Measurements from ENCODE around the gene ROBO1. TPM values are rescaled to one million over a fixed set of nuclear protein-coding genes. Genes with fewer than 3 reads are reported as not detected.

Gene ROBO1
- total RNA-seq, 1 donor from 2014 or later, result 182 TPM

DNA sequence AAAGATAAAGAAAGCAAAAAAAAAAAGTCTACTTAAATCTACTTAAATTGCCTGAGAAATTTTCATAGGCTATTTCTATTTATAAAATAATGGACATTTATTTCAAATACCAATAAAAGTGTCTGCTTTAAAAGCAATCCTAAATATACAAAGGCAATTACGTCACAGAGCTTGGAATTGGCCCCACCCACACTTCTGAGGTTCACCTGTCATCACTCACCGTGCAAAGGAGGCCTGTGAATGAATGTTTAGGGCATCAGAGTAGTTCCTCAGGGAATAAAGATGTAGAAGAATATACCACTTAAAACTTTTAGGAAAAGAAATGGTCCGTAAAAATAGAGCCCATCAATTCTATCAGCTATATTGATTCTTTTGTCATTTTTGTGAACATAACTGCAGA, 621.8 kb downstream of the ROBO1 start:
- no peak overlapping the region for H3K27ac Mint-ChIP-seq
- H3K9me3 Mint-ChIP-seq, result no peaks in the 10 kb centered on the region
- DNase-seq (ENCODE audit: extremely low spot score, unreplicated experiment), result no peak
- no peaks in the 10 kb centered on the region for H3K27me3 Mint-ChIP-seq
- H3K4me1 Mint-ChIP-seq (ENCODE audit: unreplicated experiment), result no peaks in the 10 kb centered on the region
- H3K36me3 Mint-ChIP-seq, result no peaks in the 10 kb centered on the region
- TF ChIP-seq, protein P1, sequence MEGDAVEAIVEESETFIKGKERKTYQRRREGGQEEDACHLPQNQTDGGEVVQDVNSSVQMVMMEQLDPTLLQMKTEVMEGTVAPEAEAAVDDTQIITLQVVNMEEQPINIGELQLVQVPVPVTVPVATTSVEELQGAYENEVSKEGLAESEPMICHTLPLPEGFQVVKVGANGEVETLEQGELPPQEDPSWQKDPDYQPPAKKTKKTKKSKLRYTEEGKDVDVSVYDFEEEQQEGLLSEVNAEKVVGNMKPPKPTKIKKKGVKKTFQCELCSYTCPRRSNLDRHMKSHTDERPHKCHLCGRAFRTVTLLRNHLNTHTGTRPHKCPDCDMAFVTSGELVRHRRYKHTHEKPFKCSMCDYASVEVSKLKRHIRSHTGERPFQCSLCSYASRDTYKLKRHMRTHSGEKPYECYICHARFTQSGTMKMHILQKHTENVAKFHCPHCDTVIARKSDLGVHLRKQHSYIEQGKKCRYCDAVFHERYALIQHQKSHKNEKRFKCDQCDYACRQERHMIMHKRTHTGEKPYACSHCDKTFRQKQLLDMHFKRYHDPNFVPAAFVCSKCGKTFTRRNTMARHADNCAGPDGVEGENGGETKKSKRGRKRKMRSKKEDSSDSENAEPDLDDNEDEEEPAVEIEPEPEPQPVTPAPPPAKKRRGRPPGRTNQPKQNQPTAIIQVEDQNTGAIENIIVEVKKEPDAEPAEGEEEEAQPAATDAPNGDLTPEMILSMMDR (conservative IDR thresholded peaks at IDR 0.05), result no peak
- no peak overlapping the region for H3K4me3 Mint-ChIP-seq

DNA sequence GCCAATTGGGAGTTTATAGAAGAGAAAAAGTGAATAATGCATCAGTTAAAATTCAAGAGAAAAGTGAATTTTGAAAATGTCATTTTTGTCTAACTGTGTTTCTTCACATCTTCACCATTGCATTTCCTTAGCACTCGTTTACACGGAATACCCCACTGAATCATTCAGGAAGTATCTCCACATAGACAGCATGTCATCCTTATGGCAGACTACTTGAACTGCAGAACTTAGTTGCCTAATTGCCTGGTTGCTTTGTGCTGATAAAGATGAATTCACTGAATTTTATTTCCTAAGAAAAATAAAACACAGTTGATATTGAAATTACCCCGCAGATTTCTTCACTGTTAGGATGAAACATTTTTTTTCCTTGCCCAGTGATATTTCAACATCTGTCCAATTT, 627.1 kb downstream of the ROBO1 start:
- H3K27me3 Mint-ChIP-seq, result no peaks in the 10 kb centered on the region
- H3K27ac Mint-ChIP-seq, result no peak overlapping the region
- no peaks in the 10 kb centered on the region for H3K36me3 Mint-ChIP-seq
- TF ChIP-seq, protein P1 (conservative IDR thresholded peaks at IDR 0.05), result no peak
- H3K4me3 Mint-ChIP-seq, result no peak overlapping the region
- DNase-seq (ENCODE audit: extremely low spot score, unreplicated experiment), result no peak
- H3K4me1 Mint-ChIP-seq (ENCODE audit: unreplicated experiment), result no peaks in the 10 kb centered on the region
- H3K9me3 Mint-ChIP-seq, result no peaks in the 10 kb centered on the region

DNA sequence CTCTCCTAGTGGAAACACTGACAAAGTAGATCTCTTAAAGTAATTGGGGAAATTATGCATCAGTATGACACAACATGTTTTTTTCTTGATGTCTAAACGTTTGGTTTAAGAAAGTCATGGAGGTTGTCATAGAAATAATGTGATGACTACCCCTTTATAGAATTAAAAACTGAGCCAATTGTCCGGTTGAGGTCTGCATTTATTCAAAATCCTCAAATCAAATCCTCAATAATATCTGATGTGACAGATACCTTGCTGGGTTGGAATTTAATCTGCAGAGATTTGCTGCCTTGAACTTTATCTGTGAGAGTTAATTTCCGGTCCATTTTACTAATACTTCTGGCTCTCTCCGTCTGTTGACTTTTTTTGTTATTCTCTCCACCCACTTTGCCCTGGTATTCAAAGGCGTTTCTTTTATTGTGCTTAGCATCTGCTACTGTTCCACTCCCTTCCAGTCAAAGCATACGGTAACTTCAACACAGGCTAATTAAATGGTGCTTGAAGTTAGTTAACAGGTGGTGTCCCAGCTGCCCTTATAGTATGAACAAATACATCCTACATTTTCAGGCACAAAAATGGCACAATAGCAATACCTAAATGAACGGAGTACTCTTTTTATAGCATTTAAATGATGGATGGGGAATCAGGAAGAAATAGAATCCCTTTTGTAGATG, 628.3 kb downstream of the ROBO1 start:
- Mint-ChIP-seq H3K9me3 (no peaks in the 10 kb centered on the region), H3K4me3 (no peak overlapping the region), H3K36me3 (no peaks in the 10 kb centered on the region), H3K27me3 (no peaks in the 10 kb centered on the region), H3K27ac (no peak overlapping the region), H3K4me1 (ENCODE audit: unreplicated experiment) (no peaks in the 10 kb centered on the region)
- TF ChIP-seq, protein P1 (conservative IDR thresholded peaks at IDR 0.05), result no peak
- no peak for DNase-seq (ENCODE audit: extremely low spot score, unreplicated experiment)

DNA sequence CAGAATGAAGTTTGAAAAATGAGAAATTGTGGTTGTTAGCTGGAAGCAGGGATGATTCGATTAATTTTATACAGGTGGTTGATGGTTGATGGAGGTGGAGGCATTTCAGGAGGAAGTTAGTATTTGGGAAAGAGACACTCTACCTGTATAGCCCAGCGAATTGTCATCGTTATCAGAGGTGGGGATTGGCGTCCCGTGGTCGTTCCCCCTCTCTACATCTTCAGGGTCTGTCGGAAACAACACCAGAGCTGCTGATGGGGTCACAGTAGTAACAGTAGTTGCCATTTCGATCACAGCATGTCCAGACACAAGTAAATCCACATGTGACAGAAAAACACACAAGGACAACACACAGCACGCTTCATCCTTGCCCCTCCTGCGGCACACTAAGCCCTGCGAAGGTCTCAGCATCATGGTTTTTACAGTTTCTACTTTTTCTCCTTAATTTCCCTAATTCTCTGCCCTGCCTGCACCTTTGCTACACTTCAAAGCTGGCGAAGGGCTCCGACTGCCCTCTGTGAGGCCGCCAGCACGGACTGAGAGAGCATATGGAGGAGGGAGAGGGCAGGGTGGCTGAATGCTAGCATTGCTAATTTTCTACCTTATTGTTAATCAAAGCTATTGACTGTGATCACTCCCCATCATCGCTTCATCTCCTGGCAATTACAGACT, 642.3 kb downstream of the ROBO1 start:
- Mint-ChIP-seq H3K27ac (no peak overlapping the region), H3K36me3 (no peaks in the 10 kb centered on the region), H3K27me3 (peaks cover 5% of the 10 kb centered on the region), H3K4me3 (no peak overlapping the region), H3K4me1 (ENCODE audit: unreplicated experiment) (peaks cover 8% of the 10 kb centered on the region), H3K9me3 (no peaks in the 10 kb centered on the region)
- TF ChIP-seq, protein P1 (conservative IDR thresholded peaks at IDR 0.05), result no peak
- DNase-seq (ENCODE audit: extremely low spot score, unreplicated experiment), result no peak

DNA sequence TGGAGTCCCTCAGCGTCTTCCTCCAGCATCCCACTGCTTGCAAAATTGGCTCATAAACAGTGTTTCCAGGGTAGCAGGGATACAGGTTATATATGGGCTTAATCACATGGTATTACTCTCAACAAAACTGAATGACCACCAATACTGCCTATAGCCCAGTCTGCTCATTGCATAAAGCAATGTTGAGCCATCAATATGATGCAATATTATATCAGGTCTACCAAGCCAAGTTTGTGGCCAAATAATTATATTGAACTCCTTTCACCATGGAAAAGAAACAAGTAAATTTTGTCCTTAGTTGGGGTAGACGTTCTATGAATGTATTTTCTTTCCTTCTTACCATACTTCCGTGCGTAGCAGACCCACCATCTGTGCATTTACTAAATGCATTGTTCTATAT, 652.3 kb downstream of the ROBO1 start:
- no peaks in the 10 kb centered on the region for H3K36me3 Mint-ChIP-seq
- no peaks in the 10 kb centered on the region for H3K27me3 Mint-ChIP-seq
- no peak overlapping the region for H3K4me3 Mint-ChIP-seq
- TF ChIP-seq, protein P1 (conservative IDR thresholded peaks at IDR 0.05), result no peak
- peaks cover 6% of the 10 kb centered on the region for H3K4me1 Mint-ChIP-seq (ENCODE audit: unreplicated experiment)
- H3K9me3 Mint-ChIP-seq, result no peaks in the 10 kb centered on the region
- DNase-seq (ENCODE audit: extremely low spot score, unreplicated experiment), result no peak
- no peak overlapping the region for H3K27ac Mint-ChIP-seq
